Keratinocyte (primary cell): Measurements from ENCODE around the gene LRP10. TPM values are rescaled to one million over a fixed set of nuclear protein-coding genes. Genes with fewer than 3 reads are reported as not detected.

Experiments used
- DNase-seq: peaks from one replicate; pipeline ENCODE4 v3.0.0-alpha.2; 2011; ENCODE audit warnings: low read depth, missing footprints, low spot score
- FAIRE-seq: peaks from 2 replicates; lab custom pipeline; 2011; peaks lifted over from hg19 to GRCh38; lab: Jason Lieb, UNC
- H2AFZ ChIP-seq: 2 replicates; pipeline ENCODE4 v1.6.0; 2012; ENCODE audit warnings: low read length, control low read depth, inconsistent platforms; ENCODE audit not compliant: control insufficient read depth
- H3K27ac ChIP-seq: 2 replicates; pipeline ENCODE4 v1.5.1; 2011; ENCODE audit warnings: low read length; ENCODE audit not compliant: control insufficient read depth, insufficient read depth
- H3K27me3 ChIP-seq: 3 replicates; pipeline ENCODE4 v1.6.0; 2011; ENCODE audit warnings: low read length; ENCODE audit not compliant: control insufficient read depth, insufficient read depth; ENCODE audit errors: extremely low read depth
- H3K36me3 ChIP-seq, 2 experiments: 2 replicates in 1 of 2; 3 replicates in 1 of 2; pipeline ENCODE4 v1.5.1; 2011; ENCODE audit warnings: low read length in 2 of 2, mild to moderate bottlenecking in 1 of 2; ENCODE audit not compliant: control insufficient read depth in 2 of 2, insufficient read depth in 2 of 2; ENCODE audit errors: extremely low read depth in 1 of 2
- H3K4me1 ChIP-seq: 3 replicates; pipeline ENCODE4 v1.5.1; 2011; ENCODE audit warnings: low read length; ENCODE audit not compliant: control insufficient read depth, insufficient read depth; ENCODE audit errors: extremely low read depth
- H3K4me2 ChIP-seq: 3 replicates; pipeline ENCODE4 v1.6.0; 2011; ENCODE audit warnings: low read depth, low read length; ENCODE audit not compliant: control insufficient read depth, insufficient read depth; ENCODE audit errors: extremely low read depth
- H3K4me3 ChIP-seq, 3 experiments: fragments of 200-600 bp in 1 of 3; sonication (generic) in 1 of 3; 2 replicates in 2 of 3; 3 replicates in 1 of 3; pipeline ENCODE4 v1.5.1; 2011 to 2016; ENCODE audit warnings: low read length in 3 of 3, mild to moderate bottlenecking in 3 of 3, control low read depth in 2 of 3, inconsistent platforms in 1 of 3, low read depth in 1 of 3, mixed read lengths in 1 of 3, mixed run types in 1 of 3, moderate library complexity in 1 of 3; ENCODE audit not compliant: control insufficient read depth in 2 of 3, insufficient read depth in 2 of 3; ENCODE audit errors: extremely low read depth in 1 of 3
- H3K79me2 ChIP-seq: 2 replicates; pipeline ENCODE4 v1.6.0; 2012; ENCODE audit warnings: low read length; ENCODE audit not compliant: control insufficient read depth, insufficient read depth
- H3K9ac ChIP-seq: 3 replicates; pipeline ENCODE4 v1.6.0; 2011; ENCODE audit warnings: low read length; ENCODE audit not compliant: control insufficient read depth, insufficient read depth; ENCODE audit errors: extremely low read depth
- H3K9me1 ChIP-seq: 3 replicates; pipeline ENCODE4 v1.6.0; 2011; ENCODE audit warnings: low read length; ENCODE audit not compliant: control insufficient read depth, insufficient read depth; ENCODE audit errors: extremely low read depth
- H3K9me3 ChIP-seq: 2 replicates; pipeline ENCODE4 v1.5.1; 2012; ENCODE audit warnings: low read depth, low read length; ENCODE audit not compliant: control insufficient read depth
- H4K20me1 ChIP-seq: 3 replicates; pipeline ENCODE4 v1.6.0; 2011; ENCODE audit warnings: low read length; ENCODE audit not compliant: control insufficient read depth, insufficient read depth; ENCODE audit errors: extremely low read depth
- EZH2 ChIP-seq: IDR thresholded peaks from one replicate; pipeline ENCODE4 v1.6.1; 2012; ENCODE audit warnings: inconsistent platforms, mild to moderate bottlenecking, low read length, moderate library complexity
- dilution Hi-C: fragments of 300-500 bp; cut with MboI; formaldehyde crosslinking; loops from one replicate; pipeline ENCODE4 v1.7.0; 2020; ENCODE audit warnings: low sequenced_read_pairs; ENCODE audit not compliant: extremely low pct_ligation_motif_present
- polyA plus RNA-seq, 5 experiments: library from polyadenylated mRNA; depleted of rRNA in 3 of 5; stranded (reverse) in 3 of 5; stranded (forward) in 1 of 5; unstranded in 1 of 5; fragments of >200 nt; gene quantifications; 1 replicate in 1 of 5; 2 replicates in 3 of 5; 3 replicates in 1 of 5; pipeline versions ENCODE4 v1.2.1 to v1.2.3, GENCODE V29; 2011 to 2012; ENCODE audit warnings: missing spikeins in 2 of 5, low read depth in 1 of 5, low replicate concordance in 1 of 5
- TF ChIP-seq, protein P1 (sequence below), 3 experiments: IDR thresholded peaks in 1 of 3; conservative IDR thresholded peaks in 1 of 3; optimal IDR thresholded peaks in 1 of 3; 2 replicates in 2 of 3; 3 replicates in 1 of 3; pipeline versions ENCODE3 to v1.5.1; 2011; ENCODE audit warnings: low read length in 3 of 3, mild to moderate bottlenecking in 3 of 3, moderate library complexity in 2 of 3, control low read depth in 1 of 3, inconsistent platforms in 1 of 3; ENCODE audit not compliant: insufficient read depth in 2 of 3; ENCODE audit errors: extremely low read depth in 1 of 3

Gene LRP10
- polyA plus RNA-seq, 1 donor (not counting 4 experiments of a cell fraction or from before 2014, with no cell fraction given), result 36.7 TPM

DNA sequence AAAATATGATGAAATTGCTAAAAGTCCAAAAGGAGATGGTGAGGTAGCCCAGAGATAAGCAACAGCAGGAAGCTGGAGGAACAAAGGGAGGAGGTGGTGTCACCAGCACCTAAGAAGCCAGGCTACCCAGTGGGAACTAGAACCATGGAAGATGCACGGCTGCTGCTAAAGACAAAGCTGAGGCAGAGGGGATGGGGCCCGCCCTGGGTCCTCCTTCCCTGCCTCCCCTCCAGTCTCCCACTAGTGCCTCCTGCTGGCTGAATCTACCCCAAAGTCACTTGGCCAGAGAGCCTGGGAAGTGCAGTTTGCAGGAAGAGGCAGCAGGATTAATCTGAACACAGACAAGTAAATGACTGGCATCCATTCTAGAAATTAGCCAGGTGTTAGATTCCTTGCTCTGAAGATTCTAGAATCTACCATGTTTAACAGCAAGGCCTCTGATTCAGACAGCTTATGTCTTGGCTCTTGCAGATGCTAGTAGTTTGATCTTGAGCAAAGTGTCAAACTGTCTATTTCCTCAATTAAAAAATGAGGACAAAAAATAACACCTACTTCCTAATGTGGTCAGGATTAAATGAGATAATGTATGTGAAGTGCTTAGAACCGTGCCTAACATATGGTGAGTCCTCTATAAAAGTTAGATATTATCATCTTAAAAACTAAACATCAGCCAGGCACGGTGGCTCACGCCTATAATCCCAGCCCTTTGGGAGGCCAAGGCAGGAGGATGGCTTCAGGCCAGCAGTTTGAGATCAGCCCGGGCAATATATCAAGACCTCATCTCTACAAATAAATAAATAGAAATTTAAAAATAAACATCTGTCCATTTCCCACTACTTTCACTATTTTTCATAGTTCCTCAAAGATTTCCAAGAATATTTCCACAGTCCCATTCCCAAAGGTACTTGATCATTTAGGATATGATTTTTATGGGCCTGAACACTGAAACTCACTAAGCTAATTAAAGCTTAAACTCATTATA is 5.8 kb upstream of the LRP10 start:
- H4K20me1 ChIP-seq, result no peaks in the 10 kb centered on the region
- FAIRE-seq (no peak), DNase-seq (no peak)
- H3K79me2 ChIP-seq, result no peaks in the 10 kb centered on the region
- H3K4me2 ChIP-seq, result no peak overlapping the region
- H3K36me3 ChIP-seq, result no peaks in the 10 kb centered on the region
- H3K4me3 ChIP-seq, result no peak overlapping the region
- TF ChIP-seq, protein P1, sequence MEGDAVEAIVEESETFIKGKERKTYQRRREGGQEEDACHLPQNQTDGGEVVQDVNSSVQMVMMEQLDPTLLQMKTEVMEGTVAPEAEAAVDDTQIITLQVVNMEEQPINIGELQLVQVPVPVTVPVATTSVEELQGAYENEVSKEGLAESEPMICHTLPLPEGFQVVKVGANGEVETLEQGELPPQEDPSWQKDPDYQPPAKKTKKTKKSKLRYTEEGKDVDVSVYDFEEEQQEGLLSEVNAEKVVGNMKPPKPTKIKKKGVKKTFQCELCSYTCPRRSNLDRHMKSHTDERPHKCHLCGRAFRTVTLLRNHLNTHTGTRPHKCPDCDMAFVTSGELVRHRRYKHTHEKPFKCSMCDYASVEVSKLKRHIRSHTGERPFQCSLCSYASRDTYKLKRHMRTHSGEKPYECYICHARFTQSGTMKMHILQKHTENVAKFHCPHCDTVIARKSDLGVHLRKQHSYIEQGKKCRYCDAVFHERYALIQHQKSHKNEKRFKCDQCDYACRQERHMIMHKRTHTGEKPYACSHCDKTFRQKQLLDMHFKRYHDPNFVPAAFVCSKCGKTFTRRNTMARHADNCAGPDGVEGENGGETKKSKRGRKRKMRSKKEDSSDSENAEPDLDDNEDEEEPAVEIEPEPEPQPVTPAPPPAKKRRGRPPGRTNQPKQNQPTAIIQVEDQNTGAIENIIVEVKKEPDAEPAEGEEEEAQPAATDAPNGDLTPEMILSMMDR (optimal IDR thresholded peaks at IDR 0.05 in 1 of 3, IDR thresholded peaks at IDR 0.05 in 1 of 3, conservative IDR thresholded peaks at IDR 0.05 in 1 of 3; ENCODE audit: extremely low read depth in 1 of 3, insufficient read depth in 2 of 3, low read length in 3 of 3), result peak; percentile 14 to 42 (median 27)
- TF ChIP-seq EZH2, result no peak
- H3K4me1 ChIP-seq, result peaks cover 4% of the 10 kb centered on the region
- no peak overlapping the region for H3K9ac ChIP-seq
- H2AFZ ChIP-seq, result no peak overlapping the region
- dilution Hi-C loops, result no loop called here
- H3K27me3 ChIP-seq, result no peaks in the 10 kb centered on the region
- H3K27ac ChIP-seq, result no peak overlapping the region
- no peaks in the 10 kb centered on the region for H3K9me1 ChIP-seq
- peaks cover 2% of the 10 kb centered on the region for H3K9me3 ChIP-seq

- dilution Hi-C loops, result no loop called here
- FAIRE-seq, result no peak
- H3K9ac ChIP-seq, result no peak overlapping the region
Observed at GRCh38 chr14:22866874-22867273, 4.7 kb upstream of the LRP10 start.

More at GRCh38 chr14:22866874-22867273, 4.7 kb upstream of the LRP10 start:
- no peaks in the 10 kb centered on the region for H3K27me3 ChIP-seq
- H2AFZ ChIP-seq, result no peak overlapping the region
- H3K4me3 ChIP-seq, result no peak overlapping the region
- H3K79me2 ChIP-seq, result no peaks in the 10 kb centered on the region
- H3K9me3 ChIP-seq, result no peaks in the 10 kb centered on the region
- H3K9me1 ChIP-seq, result no peaks in the 10 kb centered on the region
- H3K36me3 ChIP-seq, result no peaks in the 10 kb centered on the region
- no peak overlapping the region for H3K4me2 ChIP-seq
- DNase-seq, result no peak
- H3K4me1 ChIP-seq, result peaks cover 12% of the 10 kb centered on the region
- H3K27ac ChIP-seq, result no peak overlapping the region
- TF ChIP-seq, protein P1 (optimal IDR thresholded peaks at IDR 0.05 in 1 of 3, IDR thresholded peaks at IDR 0.05 in 1 of 3, conservative IDR thresholded peaks at IDR 0.05 in 1 of 3; ENCODE audit: extremely low read depth in 1 of 3, insufficient read depth in 2 of 3, low read length in 3 of 3), result no peak
- TF ChIP-seq EZH2, result no peak
- no peaks in the 10 kb centered on the region for H4K20me1 ChIP-seq
